ENCODE data around the gene ATP23.

Gene ATP23

DNA sequence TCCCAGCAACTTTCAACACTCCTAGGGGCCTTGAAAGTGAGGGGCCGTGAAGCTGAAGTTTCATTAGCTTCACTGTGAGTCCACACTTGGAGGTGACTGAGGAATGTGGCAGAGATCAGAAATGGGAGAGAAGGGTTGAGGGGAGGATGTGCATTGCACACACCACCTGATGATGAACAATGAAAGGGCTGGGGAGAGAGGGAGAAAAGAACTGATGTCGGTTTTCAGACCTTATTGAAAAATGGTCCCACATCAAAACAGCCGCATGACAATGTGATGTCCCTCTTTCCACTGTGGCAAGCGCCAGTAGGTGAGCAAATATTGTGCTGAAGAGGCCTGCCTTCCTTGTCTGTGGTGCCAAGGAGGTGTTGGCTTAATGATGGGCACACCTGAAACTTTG, 32.3 kb upstream of the ATP23 start:
- no peak for DNase-seq

DNA sequence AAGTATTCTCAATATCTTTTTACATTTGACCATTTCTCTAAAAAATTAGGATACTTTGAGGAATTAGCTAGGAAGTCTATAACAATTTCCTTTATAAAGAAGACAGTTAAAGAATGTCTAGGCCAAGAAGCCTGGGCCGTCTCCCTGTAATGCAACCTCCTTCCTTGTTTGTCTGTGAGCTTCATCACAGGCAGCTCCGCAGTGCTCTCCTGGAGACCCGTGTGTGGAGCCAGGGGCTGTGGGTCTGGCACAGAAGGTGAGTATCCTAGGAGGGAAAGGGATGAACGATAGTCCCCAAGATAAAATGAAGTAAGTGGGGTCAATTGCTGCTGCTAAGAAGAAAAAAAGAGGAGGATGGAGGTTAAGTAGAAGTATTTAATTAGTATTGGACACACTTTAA, 31.8 kb upstream of the ATP23 start:
- DNase-seq: no peak

DNA sequence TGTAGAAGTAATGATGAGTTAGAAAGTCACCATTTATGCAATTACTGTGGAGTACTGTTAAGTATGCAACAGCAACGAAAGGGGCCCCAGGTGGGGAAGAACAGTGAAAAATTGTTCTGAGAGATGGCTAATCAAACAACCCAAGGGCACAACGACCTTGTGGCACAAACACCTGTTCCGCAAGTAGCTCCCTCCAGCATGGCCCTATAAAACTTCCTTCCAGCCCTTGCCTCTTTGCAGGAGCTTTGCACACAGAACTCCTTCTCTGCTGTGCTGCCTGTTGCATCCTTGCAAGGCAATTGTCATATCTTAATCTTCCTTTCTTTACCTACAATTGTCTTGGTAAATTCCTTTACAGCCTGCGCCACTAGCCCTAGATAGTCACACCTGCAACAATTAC, 23.2 kb upstream of the ATP23 start:
- DNase-seq: no peak

DNA sequence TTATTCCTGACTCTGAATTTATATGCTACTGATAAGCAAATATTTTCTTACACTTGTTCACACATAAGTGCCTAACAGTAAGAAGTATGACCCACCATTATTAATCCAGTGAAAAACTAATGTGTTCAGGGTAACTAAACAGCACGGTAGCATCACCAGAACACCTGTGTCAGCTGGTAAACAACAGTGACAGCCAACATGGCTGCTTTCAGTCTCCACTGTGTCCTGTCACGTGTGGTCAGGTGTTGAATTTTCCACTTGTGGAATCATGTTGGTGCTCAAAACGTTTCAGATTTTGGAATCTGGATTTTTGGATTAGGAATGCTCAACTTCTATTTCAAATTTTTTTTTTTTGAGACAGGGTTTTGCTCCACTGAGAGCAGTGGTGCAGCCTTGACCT, 14.3 kb upstream of the ATP23 start:
- DNase-seq: no peak

DNA sequence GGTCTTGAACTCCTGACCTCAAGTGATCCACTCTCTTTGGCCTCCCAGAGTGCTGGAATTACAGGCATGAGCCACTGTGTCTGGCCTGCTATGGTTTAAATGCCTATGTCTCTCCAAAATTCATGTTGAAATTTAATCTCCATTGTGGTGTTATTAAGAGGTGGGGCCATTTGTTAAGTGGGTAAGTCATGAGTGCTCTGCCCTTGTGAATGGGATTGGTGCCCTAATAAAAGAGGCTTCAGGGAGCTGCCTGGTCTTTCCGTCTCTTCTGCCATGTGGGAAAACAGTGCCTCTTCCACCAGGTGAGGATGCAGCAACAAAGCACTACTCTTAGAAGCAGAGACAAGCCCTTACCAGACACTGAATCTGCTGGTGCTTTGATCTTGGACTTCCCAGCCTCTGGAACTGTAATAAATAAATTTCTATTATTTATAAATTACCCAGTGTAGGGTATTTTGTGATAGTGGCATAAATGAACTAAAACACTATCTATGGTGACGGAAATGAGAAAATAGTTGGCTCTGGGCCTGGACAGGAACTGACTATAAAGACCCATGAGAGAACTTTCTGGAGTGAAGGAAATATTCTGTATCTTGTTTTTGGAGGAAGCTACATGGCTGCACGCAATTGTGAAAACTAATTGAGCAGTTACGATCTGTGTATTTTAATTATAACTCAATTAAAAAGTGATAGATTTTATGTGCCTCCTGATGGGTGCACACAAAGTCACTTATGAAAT, 12.1 kb upstream of the ATP23 start:
- DNase-seq: no peak

DNA sequence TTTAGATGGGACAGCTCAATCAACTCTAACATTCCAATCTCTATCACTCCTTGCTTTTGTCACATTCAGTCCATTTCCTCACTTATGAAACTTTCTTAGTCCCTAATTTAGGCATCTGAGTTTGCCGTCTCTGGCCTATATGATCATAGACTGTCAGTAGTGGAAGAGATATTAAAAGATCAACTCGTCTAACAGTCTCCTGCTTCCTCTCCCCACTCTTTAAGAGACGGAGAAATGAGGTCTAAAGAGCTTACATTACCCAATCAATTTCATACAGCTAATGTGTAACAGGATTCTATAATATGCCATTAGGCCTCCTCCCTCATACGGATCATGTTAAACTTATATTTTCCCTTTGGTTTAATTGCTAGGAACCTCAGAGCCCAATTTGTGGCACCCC, 6.5 kb upstream of the ATP23 start:
- DNase-seq: peak; percentile 33

DNA sequence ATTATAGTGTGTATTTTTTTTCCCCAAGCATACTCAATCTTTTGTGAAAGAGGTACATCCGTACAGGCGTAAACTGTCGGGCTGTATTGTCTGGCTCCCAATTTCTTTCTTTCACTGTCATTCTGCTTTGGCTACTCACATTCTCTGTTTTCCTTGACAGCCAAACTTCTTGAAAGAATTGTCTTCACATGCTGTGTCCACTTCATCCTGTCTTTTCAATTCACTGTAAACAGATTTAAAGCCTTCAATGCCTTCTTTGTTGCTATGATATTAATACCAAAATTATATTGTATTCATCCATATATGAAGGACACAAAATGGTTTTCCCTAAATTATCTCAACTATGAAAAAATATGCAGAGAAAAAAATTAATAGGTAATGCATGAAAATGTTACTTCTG, 6.0 kb upstream of the ATP23 start:
- DNase-seq: no peak

DNA sequence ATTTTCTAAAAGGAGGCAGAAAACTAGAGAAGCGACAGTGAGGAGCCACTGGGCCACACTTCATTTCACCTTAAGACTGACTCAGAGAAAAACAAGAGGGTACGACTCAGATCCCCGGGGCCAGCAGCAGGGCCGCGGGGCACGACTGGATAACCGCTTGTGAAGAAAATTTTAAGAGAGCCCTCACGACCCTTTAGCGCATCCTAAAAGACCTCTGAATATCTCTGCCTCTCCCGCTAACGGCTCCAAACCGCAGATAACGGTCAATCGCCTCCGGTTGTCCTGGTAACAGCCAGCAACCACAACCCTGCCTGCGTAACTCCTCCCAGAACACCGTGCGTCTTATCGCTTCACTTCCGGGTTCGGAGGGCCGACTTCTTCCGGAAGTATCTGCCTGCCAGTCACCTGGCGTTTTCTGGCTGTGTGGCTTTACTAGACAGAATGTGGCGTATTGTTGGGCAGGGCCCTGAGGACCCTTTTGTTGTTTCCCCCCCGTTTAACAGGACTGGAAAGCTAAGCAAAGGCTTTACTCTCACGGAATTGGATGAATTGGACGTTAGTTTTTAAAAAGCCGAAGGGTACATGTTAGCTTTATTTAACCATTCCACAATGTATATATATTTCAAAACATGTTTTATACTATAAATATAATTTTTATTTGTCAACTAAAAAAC, 5.4 kb upstream of the ATP23 start:
- peak; percentile 92 for DNase-seq

DNA sequence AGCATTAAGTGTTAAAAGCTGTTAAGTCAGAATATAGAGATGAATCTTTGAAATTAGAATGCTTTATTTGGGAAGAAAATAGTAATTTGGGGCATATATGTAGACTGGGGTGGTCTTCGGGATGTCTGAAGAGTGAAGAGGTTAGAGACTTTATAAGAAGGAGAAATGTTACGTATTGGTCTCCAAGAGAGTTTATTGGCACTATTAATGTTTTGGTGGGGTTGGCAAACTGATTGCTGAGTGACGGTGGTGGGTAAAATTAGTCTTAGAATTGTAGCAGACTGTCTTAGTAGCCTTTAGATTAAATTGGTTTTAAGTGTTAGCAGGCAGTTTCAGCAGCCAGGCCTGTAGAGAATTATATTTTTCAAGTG, 4.9 kb upstream of the ATP23 start:
- no peak for DNase-seq

DNA sequence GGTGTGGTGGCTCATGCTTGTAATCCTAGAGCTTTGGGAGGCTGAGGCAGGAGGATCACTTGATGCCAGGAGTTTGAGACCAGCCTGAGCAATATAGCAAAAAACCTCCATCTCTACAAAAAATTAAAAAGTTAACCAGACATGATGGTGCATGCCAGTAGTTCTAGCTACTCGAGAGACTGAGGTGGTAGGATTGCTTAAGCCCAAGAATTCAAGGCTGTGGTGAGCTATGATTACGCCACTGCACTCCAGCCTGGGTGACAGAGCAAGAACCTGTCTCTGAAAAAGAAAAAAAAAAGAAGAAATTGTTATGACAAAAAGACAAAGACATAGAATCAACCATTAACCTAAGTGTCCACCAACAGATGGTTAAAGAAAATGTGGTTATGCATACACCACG, 2.1 kb upstream of the ATP23 start:
- peak; percentile 79 for DNase-seq

DNA sequence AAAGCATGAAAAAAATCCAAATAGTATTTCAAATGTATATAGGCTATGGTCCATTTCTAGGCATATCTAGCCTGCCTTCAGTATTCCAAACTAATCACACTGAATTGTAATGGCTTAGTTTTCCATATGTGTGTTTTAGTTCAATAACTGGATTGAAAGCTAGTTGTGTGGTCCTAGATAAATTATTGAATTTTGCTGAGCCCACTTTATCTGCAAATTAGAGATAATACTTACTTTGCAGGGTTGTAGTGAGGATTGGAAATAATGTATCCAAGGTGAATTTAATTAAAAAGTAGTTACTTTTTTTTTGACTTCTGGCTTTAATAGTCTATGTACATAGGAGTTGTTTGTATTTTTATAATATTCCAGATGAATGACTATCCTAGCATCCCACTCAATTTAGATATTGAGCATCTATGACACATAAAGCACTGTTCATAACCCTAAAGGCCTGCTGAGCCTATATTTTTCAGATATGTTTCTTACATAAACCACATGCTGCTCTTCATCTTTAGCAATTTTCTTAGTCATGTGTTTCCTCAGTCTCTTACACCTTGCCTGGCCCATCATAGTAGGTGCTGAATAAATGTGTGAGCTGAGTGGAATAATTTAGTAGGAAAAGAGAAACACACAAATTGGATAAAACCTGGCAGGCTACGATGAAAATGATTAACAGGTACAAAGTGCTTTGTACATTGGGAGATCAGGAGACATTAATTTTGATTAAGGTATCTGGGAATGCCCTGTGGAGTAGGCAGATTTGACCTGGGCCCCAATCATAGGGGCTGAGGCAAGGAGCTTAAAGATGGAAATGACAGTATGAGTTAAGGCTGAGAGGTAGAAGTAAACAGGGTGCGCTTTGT, 1.1 kb upstream of the ATP23 start:
- DNase-seq: no peak

DNA sequence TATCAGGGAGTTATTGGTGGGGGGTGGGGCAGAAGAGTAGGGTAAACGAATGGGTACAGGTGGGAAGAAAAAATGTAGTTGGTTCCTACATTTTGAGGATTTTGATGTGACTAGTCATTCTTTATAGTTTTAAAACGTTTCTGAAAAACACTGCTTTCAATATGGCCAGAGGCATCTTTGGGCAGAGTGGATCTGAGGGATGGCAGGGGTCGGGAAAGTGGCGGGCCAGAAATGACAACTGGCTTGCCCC, 527 bp upstream of the ATP23 start:
- DNase-seq: no peak

DNA sequence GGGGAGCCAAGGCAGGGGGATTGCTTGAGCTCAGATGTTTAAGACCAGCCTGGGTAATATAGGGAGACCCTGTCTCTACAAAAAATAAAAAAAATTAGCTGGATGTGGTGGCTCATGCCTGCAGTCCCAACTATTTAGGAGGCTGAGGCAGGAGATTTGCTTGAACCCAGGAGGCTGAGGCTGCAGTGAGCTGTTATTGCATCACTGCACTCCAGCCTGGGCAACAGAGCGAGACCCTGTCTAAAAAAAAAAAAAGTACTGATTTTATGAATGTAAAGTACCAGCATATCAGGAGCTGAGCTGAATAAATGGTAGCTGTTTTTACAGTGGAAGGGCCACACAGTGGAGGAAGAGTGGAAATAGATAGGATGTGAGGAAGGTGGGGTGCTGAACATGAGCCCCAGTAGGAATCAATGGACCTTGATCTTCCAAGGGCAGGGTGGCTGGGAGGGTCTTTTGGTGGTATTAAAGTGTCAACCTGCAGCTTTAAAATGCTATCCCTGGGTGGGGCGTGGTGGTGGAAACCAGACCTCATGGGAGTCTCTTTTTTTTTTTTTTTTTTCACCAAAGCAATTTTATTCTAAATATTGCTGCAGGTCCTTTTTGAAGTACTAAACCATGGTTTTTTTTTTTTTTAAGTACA, 2.2 kb downstream of the ATP23 start:
- DNase-seq: no peak

DNA sequence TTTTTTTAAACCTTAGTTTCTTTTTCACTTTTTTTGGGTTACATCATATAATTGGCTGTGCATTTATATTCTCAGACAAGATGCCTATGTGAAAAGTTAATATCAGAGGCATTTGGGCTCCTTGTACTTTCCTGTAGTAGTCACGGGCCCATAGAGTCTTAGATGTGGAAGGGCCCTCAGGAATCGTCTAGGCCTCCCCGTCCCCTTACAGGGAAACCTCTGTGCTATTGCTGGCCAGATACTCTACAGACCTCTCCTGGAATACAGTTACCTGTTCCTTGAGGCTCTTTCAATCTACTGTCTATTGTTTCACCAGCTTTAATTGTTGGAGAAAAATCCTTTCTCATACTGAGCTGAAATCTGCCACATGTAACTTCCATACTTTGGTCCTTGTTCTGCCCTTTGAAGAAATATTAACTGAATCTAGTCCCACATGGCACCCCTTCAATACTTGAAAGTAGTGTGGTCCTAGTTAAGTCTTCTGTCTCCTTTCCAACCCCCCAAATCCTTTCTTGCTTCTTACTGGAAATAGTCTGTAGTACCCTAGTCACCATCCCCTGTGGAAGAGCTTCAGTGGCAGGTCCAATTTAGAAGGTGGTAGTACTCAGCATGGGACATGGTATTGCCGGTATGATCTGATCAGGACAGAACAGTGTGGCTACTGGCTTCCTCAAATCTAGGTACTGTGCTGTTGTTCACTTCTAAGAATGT, 3.1 kb downstream of the ATP23 start:
- DNase-seq: no peak

DNA sequence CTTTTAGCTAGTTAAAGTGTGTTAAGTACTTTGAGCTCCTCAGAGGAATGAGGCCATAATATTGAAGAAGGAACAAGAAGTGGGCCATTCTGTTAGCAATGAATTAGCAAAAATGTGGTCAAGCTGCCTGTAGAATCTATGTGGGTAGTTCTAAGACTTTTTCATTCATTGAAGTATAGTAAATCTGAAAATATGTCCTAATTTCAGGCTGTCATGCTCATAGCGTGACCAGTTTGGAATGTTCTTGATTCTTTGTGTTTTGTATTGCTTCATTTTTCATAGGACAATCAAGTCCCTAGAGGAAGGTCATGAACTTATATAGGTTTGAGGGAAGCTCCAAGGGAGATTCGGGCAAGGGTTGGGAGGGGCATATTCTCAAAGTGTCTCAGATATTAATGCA, 11.4 kb downstream of the ATP23 start:
- DNase-seq: no peak

DNA sequence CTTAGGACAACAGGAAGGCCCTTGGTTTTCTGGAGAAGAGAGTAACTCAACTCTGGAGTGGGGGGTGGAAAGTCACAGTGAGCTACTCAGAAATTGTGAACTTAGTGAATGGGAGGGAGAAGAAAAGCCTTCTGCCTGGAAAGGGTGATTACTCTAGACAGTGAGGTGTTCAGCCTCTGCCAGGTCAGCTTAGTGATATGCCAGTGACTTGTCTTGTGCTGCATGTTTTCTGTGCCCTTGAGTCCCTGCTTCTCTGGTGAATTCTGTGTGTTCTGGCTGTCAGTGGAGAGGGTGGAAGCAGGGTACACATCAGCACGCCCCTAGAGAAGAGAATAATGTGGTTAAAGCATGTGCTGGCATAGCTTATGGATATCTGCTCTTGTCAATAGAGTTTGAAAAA, 13.4 kb downstream of the ATP23 start:
- no peak for DNase-seq

DNA sequence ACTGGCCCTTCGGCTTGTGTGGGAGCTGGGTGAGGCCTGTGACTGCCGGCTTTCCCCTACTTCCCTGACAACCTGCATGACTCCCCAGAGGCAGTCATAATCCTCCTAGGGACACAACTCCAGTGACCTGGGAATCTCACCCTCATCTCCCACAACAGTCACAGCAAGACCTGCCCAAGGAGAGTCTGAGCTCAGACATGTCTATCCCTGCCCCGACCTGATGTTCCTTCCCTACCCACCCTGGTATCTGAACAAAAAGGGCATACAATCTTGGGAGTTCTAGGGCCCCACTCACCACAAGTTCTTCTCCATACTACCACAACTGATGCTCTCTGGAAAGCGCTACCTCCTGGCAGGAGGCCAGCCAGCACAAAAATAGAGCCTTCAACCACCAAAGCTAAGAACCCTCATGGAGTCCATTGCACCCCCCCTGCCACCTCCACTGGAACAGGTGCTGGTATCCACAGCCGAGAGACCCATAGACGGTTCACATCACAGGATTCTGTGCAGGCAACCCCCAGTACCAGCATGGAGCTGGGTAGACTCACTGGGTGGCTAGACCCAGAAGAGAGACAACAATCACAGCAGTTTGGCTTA, 16.8 kb downstream of the ATP23 start:
- no peak for DNase-seq

DNA sequence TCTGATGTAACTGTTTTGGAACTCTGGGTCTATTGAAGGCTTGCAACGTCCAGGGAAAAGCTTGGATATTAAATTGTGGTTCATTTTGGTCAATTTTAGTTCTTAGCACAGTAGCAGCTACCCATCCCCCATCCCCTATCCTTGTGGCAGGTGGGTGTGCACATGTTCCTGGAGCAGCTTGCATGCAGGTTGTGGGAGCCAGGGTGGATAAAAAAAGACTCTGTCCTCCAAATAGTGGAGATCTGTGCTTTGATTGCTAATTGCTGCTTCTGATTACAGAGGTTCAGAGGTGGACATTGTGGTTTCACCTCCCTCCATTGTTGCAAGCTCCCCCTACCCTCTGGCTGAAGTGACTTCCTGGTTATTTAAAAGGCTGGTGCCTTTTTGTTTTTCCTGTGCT, 23.1 kb downstream of the ATP23 start:
- DNase-seq: no peak

DNA sequence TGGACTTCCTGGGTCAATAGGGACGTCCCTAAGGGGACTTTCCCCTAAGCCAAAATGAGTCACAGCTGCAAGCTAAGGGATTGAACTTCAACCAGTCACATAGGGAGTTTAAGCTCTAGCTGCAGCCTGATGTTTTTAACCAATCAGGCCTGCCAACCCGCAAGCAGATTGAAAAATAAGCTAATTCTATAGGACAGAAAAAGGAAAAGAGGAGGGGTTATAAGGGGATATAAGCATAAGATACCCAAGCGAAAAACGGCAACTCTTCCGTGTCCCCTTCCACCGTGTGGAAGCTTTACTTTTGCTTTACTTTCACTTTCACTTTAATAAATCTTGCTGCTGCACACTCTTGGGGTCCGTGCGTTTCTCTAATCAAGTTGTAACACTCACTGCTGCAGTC, 24.4 kb downstream of the ATP23 start:
- no peak for DNase-seq

DNA sequence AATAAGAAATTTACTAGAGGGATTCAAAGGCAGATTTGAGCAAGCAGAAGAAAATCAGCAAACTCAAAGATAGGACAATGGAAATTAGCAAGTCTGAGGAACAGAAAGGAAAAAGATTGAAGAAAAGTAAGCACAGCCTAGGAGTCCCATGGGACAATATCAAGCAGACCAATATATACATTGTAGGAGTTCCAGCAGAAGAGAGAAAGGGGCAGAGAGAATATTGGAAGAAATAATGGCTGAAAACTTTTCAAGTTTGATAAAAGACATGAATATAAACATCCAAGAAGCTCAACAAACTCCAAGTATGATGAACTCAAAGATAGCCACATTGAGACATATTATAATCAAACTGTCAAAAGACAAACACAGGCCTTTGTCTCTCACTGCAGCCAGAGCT, 25.2 kb downstream of the ATP23 start:
- no peak for DNase-seq

DNA sequence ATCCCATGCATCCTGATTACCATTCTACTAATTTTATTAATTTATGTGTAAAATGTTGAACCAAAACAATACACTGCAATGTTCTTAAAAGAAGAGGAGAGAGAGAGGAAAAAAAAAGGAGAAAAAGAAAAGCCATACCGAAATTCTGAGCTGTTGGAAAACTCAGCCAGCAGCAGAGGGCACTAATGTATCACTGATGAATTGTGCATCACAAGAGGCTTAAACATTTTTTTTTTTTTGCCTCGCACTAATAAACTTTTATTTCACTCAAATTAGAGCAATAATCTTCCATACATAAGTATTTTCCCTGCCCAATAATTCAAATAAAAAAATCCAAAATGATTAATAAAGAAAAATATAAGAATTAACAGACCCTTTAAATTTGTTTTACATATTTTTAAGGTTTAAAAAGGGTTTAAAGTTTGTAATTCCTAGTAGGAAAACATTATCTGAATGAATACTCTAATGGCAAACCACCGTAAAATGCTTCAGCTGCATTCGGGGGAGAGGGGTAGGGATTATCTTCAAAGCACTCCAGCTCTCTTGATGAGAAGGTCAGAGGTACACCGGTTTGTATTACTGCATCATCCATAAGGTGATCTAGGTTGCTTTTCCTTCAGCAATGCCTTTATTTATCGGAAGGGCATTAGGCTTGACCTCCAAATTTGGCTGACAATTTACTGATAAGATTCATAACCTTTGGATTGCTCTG, 41.9 kb downstream of the ATP23 start:
- no peak for DNase-seq

DNA sequence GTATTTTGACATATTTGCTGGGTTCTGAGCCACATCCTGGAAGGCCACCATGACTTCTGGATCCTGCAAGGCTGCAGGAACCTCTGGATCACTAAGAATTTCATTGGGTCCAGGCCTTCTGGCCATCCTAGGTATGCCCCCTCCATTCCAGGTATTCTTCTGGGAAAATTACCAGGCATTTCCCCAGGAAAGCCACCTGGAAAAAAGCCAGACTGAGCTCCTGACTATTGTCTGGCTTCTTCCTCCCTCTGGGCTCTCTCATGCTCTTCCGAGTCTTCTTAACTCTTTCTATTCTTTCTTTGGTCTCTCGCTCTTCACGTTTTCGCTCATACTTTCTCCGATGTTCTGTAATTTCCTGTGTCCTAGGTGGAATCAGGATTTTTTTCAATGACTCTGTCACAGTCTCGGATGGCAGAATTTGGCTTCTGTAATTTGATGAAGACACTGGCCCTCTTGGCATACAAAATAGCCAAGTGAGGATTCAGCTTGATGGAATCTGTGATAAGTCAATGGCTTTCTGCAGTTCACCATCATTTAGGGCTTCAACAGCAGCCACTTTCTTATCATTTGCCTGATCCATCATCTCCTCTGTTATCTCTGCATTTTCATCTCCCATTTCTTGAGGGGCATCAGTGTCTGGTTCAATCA, 42.6 kb downstream of the ATP23 start:
- no peak for DNase-seq

Measured in SIG-M5 (cell line).